GM12891 (cell line): ENCODE results near the gene CLRN3.

Source experiments
- PAX5 ChIP-seq: IDR thresholded peaks from 2 replicates; pipeline ENCODE4 v1.6.1; 2011; ENCODE audit warnings: low read length, moderate library complexity, mild to moderate bottlenecking; ENCODE audit not compliant: insufficient read depth, severe bottlenecking
- POLR2A ChIP-seq: IDR thresholded peaks from 2 replicates; pipeline ENCODE4 v1.6.1; 2011; ENCODE audit warnings: low read depth, low read length, control low read depth
- POLR2AphosphoS5 ChIP-seq: IDR thresholded peaks from 2 replicates; pipeline ENCODE4 v1.6.1; 2011; ENCODE audit warnings: low read depth, low read length, control low read depth
- TAF1 ChIP-seq: IDR thresholded peaks from 2 replicates; pipeline ENCODE4 v1.6.1; 2011; ENCODE audit warnings: low read depth, low read length, control low read depth

- TF ChIP-seq POLR2A (no peak), PAX5 (no peak), TAF1 (no peak), POLR2AphosphoS5 (no peak)
Measured at GRCh38 chr10:127909716-127910463, 17.1 kb upstream of the CLRN3 start.
